K562 (cell line): ENCODE data around the gene TAOK2. TPM values are rescaled to one million over a fixed set of nuclear protein-coding genes. Genes with fewer than 3 reads are reported as not detected.

Source experiments
- CTBP1 ChIP-seq: fragments of 450-650 bp; IDR thresholded peaks from 2 replicates; pipeline ENCODE4 v1.6.1; 2016; ENCODE audit warnings: borderline replicate concordance
- GABPB1 ChIP-seq: sonication (generic); formaldehyde crosslinking; IDR thresholded peaks from 2 replicates; pipeline ENCODE4 v1.8.0; 2022; ENCODE audit warnings: mild to moderate bottlenecking, missing genetic modification reagents
- GATAD2B ChIP-seq: fragments of 450-650 bp; IDR thresholded peaks from 2 replicates; pipeline ENCODE4 v1.6.1; 2017; ENCODE audit warnings: mild to moderate bottlenecking, borderline replicate concordance
- PRDM10 ChIP-seq: fragments of 450-650 bp; IDR thresholded peaks from 2 replicates; pipeline ENCODE4 v1.6.1; 2018; ENCODE audit not compliant: partially characterized antibody
- SP1 ChIP-seq: sonication (generic); formaldehyde crosslinking; IDR thresholded peaks from 2 replicates; pipeline ENCODE4 v1.8.1; 2022; ENCODE audit warnings: mild to moderate bottlenecking, missing genetic modification reagents
- SPI1 ChIP-seq: IDR thresholded peaks from 2 replicates; pipeline ENCODE4 v1.6.1; 2011; ENCODE audit warnings: low read depth, low read length, control low read depth, borderline replicate concordance
- TFAP4 ChIP-seq: sonication (generic); formaldehyde crosslinking; IDR thresholded peaks from 2 replicates; pipeline ENCODE4 v1.8.0; 2022; ENCODE audit warnings: missing genetic modification reagents, mild to moderate bottlenecking, moderate library complexity, borderline replicate concordance
- ZFX ChIP-seq: sonication (generic); formaldehyde crosslinking; IDR thresholded peaks from 2 replicates; pipeline ENCODE4 v1.8.0; 2022; ENCODE audit warnings: mild to moderate bottlenecking, missing genetic modification reagents, moderate library complexity
- ZKSCAN8 ChIP-seq: fragments of 200-800 bp; sonication (Bioruptor generic); IDR thresholded peaks from 2 replicates; pipeline ENCODE4 v1.6.1; 2016; ENCODE audit warnings: missing genetic modification characterization, missing compliant biosample characterization
- ZNF318 ChIP-seq, 2 experiments: fragments of 450-650 bp; IDR thresholded peaks; 2 replicates each; pipeline ENCODE4 v1.6.1; 2016; ENCODE audit warnings: mild to moderate bottlenecking in 2 of 2, borderline replicate concordance in 1 of 2, low read depth in 1 of 2, moderate library complexity in 1 of 2
- ZNF740 ChIP-seq, 3 experiments: fragments of 200-800 bp in 1 of 3; sonication (Bioruptor generic) in 1 of 3; sonication (generic) in 1 of 3; formaldehyde crosslinking in 1 of 3; IDR thresholded peaks; 2 replicates each; pipeline versions ENCODE4 v1.6.1 to v1.8.0; 2016 to 2022; ENCODE audit warnings: mild to moderate bottlenecking in 2 of 3, missing compliant biosample characterization in 2 of 3, missing genetic modification characterization in 2 of 3, missing genetic modification reagents in 1 of 3
- polyA plus RNA-seq, 8 experiments: library from polyadenylated mRNA; depleted of rRNA in 4 of 8; stranded (reverse) in 5 of 8; unstranded in 3 of 8; fragments of >200 nt; fragmentation: Nextera tagmentation in 2 of 8; fragmentation: Illumina TruSeq in 1 of 8; extraction: Ambion mirVana in 2 of 8; extraction: Trizol in 1 of 8; gene quantifications; 2 replicates each; pipeline versions ENCODE4 v1.2.1 to v1.2.3, GENCODE V29; 2011 to 2014; ENCODE audit warnings: inconsistent platforms in 1 of 8, missing spikeins in 1 of 8
- total RNA-seq, 7 experiments: library from RNA; depleted of rRNA in 6 of 7; stranded (reverse); fragments of >200 nt in 6 of 7; fragmentation: Illumina TruSeq in 2 of 7; extraction: Trizol in 2 of 7; gene quantifications; 2 replicates each; pipeline versions ENCODE4 v1.2.1 to v1.2.3, GENCODE V29; 2011 to 2021; ENCODE audit warnings: low replicate concordance in 1 of 7

TAOK2 gene
- total and polyA plus RNA-seq, 9 of the 15 experiments (the other 6 are each of a cell fraction or from before 2014, with no cell fraction given), result 0.10 to 41.8 (median 13.7) TPM

GRCh38 chr16:29961479-29962343 lies 12.0 kb upstream of the TAOK2 start, which contains the start of gene TMEM219 (continued):
- TF ChIP-seq PRDM10 (peak; percentile 99), ZNF318 (IDR thresholded peaks at IDR 0.05; ENCODE audit: borderline replicate concordance in 1 of 2, low read depth in 1 of 2) (no peak), CTBP1 (peak; percentile 59; the same call in 1 of the 2 replicates), TFAP4 (CRISPR knock-in tag) (peak; percentile 44; the same call in 1 of the 2 replicates), ZFX (CRISPR knock-in tag) (peak; percentile 52), GATAD2B (peak; percentile 81; the same call in 1 of the 2 replicates), SP1 (CRISPR knock-in tag) (peak; percentile 45), ZKSCAN8 (CRISPR knock-in tag) (no peak), ZNF740 (CRISPR knock-in tag; IDR thresholded peaks at IDR 0.05) (0 out of 2 replicates have a peak, but pooled peaks have one; percentile 44), ZNF740 (tag; IDR thresholded peaks at IDR 0.05) (no peak), SPI1 (peak; percentile 44; the same call in 1 of the 2 replicates), GABPB1 (peak; percentile 51; the same call in 1 of the 2 replicates)
